Left ventricle myocardium inferior (tissue), 1 donor: ENCODE measurements around the gene CDK2AP2. TPM values are rescaled to one million over a fixed set of nuclear protein-coding genes. Genes with fewer than 3 reads are reported as not detected.

Experiments used
- DNase-seq: peaks from one replicate; pipeline ENCODE4 v3.0.0-alpha.2; 2020
- H3K27ac ChIP-seq: fragments of 200-600 bp; replicated peaks from 2 replicates; pipeline ENCODE4 v1.8.0; 2021
- H3K27me3 ChIP-seq: fragments of 200-600 bp; 2 replicates; pipeline ENCODE4 v1.8.0; 2021; ENCODE audit warnings: low read depth
- H3K36me3 ChIP-seq: fragments of 200-600 bp; 2 replicates; pipeline ENCODE4 v1.8.0; 2021
- H3K4me1 ChIP-seq: fragments of 200-600 bp; 2 replicates; pipeline ENCODE4 v1.8.0; 2021
- H3K4me3 ChIP-seq: fragments of 200-600 bp; 2 replicates; pipeline ENCODE4 v1.8.0; 2021; ENCODE audit warnings: mild to moderate bottlenecking, moderate library complexity
- H3K9me3 ChIP-seq: fragments of 200-600 bp; replicated peaks from 2 replicates; pipeline ENCODE4 v1.8.0; 2021
- intact Hi-C: fragments of 100-400 bp; cut with micrococcal nuclease; formaldehyde crosslinking; loops from one replicate; pipeline ENCODE4 v1.11.0; 2022
- total RNA-seq: library from RNA; stranded (reverse); fragmentation: NEBNext Ultra II Directional; extraction: Animal tissue kit (Norgen Biotek cat#: 25700); gene quantifications from one replicate; pipeline ENCODE4 v1.2.1, GENCODE V29; 2021
- TF ChIP-seq, protein P1 (sequence below): fragments of 200-600 bp; IDR thresholded peaks from 2 replicates; pipeline ENCODE4 v1.8.0; 2021; ENCODE audit warnings: antibody characterized with exemption, mild to moderate bottlenecking, borderline replicate concordance
- donor health status: DM: no; HTN: yes; CAD: no; lungs with severe emphysema.

Gene CDK2AP2
- total RNA-seq, 1 donor from 2014 or later: 66.1 TPM

DNA sequence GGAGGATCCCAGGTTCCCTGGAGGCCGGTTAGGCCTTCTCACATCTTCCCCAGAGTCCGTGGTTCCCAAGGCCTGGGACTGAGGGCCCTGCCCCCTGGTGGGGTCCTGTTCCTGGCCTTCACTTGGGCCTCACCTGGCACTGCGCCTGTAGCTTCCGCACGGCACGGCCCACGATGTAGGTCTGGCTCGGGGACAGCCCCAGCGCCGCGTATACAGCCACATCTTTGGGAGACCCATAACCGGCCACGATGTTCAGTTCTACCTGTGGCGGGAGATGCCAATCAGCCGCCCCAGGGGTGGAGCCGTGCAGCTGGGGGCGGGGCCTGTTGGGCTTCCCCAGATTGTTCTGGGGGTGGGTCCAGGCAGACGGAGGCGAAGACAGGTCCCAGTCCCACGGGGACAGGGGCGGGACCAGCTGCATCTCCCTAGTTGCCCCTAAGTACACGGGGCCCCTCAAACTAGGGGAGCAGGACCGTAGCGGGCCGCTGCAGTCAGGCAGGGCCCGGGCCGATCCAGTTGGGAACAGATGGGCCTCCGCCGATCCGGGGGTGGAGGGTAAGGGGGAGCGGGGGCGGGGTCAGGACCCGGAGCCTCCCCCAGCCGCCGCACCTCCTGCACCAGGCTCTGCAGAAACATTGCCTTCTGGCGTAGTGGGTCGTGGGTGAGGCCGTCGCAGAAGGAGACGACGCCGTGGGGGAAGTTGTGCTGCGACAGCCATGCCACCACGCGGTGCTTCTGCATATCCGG, 15.0 kb downstream of the CDK2AP2 start:
- Histone ChIP-seq H3K27me3 (no peaks in the 10 kb centered on the region), H3K4me3 (no peak overlapping the region), H3K36me3 (peaks cover 90% of the 10 kb centered on the region), H3K9me3 (no peaks in the 10 kb centered on the region), H3K4me1 (peaks cover 5% of the 10 kb centered on the region), H3K27ac (no peak overlapping the region)
- DNase-seq: no peak
- intact Hi-C loops: no loop called here
- TF ChIP-seq, protein P1, sequence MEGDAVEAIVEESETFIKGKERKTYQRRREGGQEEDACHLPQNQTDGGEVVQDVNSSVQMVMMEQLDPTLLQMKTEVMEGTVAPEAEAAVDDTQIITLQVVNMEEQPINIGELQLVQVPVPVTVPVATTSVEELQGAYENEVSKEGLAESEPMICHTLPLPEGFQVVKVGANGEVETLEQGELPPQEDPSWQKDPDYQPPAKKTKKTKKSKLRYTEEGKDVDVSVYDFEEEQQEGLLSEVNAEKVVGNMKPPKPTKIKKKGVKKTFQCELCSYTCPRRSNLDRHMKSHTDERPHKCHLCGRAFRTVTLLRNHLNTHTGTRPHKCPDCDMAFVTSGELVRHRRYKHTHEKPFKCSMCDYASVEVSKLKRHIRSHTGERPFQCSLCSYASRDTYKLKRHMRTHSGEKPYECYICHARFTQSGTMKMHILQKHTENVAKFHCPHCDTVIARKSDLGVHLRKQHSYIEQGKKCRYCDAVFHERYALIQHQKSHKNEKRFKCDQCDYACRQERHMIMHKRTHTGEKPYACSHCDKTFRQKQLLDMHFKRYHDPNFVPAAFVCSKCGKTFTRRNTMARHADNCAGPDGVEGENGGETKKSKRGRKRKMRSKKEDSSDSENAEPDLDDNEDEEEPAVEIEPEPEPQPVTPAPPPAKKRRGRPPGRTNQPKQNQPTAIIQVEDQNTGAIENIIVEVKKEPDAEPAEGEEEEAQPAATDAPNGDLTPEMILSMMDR: no peak

GRCh38 chr11:67492069-67492727, 15.8 kb downstream of the CDK2AP2 start:
- no peak overlapping the region for H3K4me3 ChIP-seq
- DNase-seq: no peak
- peaks cover 90% of the 10 kb centered on the region for H3K36me3 ChIP-seq
- TF ChIP-seq, protein P1: no peak
- no peaks in the 10 kb centered on the region for H3K27me3 ChIP-seq
- intact Hi-C loops: no loop called here
- peaks cover 4% of the 10 kb centered on the region for H3K4me1 ChIP-seq
- H3K9me3 ChIP-seq: no peaks in the 10 kb centered on the region
- H3K27ac ChIP-seq: no peak overlapping the region

- Histone ChIP-seq H3K27me3 (no peaks in the 10 kb centered on the region), H3K27ac (no peak overlapping the region), H3K4me3 (no peak overlapping the region), H3K36me3 (peaks cover 86% of the 10 kb centered on the region), H3K9me3 (no peaks in the 10 kb centered on the region), H3K4me1 (peaks cover 5% of the 10 kb centered on the region)
- TF ChIP-seq, protein P1: no peak
- no peak for DNase-seq
- intact Hi-C loops: no loop called here
Measured at GRCh38 chr11:67491276-67492068, 16.5 kb downstream of the CDK2AP2 start.

- H3K36me3 ChIP-seq: peaks cover 79% of the 10 kb centered on the region
- H3K27ac ChIP-seq: no peak overlapping the region
- peaks cover 13% of the 10 kb centered on the region for H3K4me1 ChIP-seq
- no peak overlapping the region for H3K4me3 ChIP-seq
- H3K9me3 ChIP-seq: no peaks in the 10 kb centered on the region
- intact Hi-C loops: no loop called here
- H3K27me3 ChIP-seq: no peaks in the 10 kb centered on the region
- no peak for DNase-seq
- TF ChIP-seq, protein P1: no peak
Measured at GRCh38 chr11:67490727-67491065, 17.3 kb downstream of the CDK2AP2 start.

GRCh38 chr11:67489885-67490726, 17.9 kb downstream of the CDK2AP2 start:
- DNase-seq: no peak
- intact Hi-C loops: no loop called here
- peaks cover 73% of the 10 kb centered on the region for H3K36me3 ChIP-seq

More at GRCh38 chr11:67489885-67490726, 17.9 kb downstream of the CDK2AP2 start:
- Histone ChIP-seq H3K27me3 (no peaks in the 10 kb centered on the region), H3K4me3 (no peak overlapping the region), H3K4me1 (peaks cover 19% of the 10 kb centered on the region), H3K27ac (no peak overlapping the region), H3K9me3 (no peaks in the 10 kb centered on the region)
- TF ChIP-seq, protein P1: no peak
